HEK293T (cell line): Measurements from ENCODE around the gene TLK1.

Source experiments
- ARNT ChIP-seq: fragments of 450-650 bp; IDR thresholded peaks from 2 replicates; pipeline ENCODE4 v1.6.1; 2017; ENCODE audit warnings: mild to moderate bottlenecking
- FOXA1 ChIP-seq: fragments of 450-650 bp; IDR thresholded peaks from 2 replicates; pipeline ENCODE4 v1.6.1; 2016; ENCODE audit warnings: mild to moderate bottlenecking
- FOXK2 ChIP-seq: fragments of 450-650 bp; IDR thresholded peaks from 2 replicates; pipeline ENCODE4 v1.6.1; 2016; ENCODE audit warnings: mild to moderate bottlenecking
- ZNF384 ChIP-seq: fragments of 450-650 bp; IDR thresholded peaks from 2 replicates; pipeline ENCODE4 v1.6.1; 2016

DNA sequence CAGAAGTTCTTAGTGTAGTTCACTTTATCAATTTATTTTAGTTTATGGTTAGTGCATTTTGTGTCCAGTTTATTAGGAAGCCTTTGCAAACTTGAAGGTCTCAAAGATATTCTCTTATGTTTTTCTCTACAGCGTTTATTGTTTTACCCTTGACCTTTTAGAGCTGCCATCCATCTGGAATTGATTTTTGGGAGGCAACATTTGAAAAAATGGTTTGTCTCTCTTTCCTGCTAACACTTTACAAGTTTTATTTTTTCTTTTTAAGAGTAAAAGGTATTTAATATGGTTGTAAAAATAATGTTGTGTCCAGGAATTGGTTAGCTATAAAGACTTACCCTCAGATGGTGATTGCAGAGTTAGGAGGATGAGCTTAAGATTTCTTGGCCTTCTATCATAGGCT is 217.7 kb downstream of the TLK1 start:
- TF ChIP-seq ZNF384: no peak
- TF ChIP-seq ARNT: no peak
- TF ChIP-seq FOXA1: no peak
- no peak for TF ChIP-seq FOXK2
